Endothelial cell of umbilical vein (primary cell): ENCODE measurements around the gene UPF1. TPM values are rescaled to one million over a fixed set of nuclear protein-coding genes. Genes with fewer than 3 reads are reported as not detected.

Experiments
- BruUV-seq: library from RNA; stranded (reverse); fragments of 400-500 nt; replicated peaks from 2 replicates; lab custom pipeline; 2021; lab: Mats Ljungman, UMichigan
- CTCF ChIA-PET: fragments of 300-600, 350-600 bp; sonication (Branson Sonifier 250); formaldehyde crosslinking; loops from one replicate; lab custom pipeline; 2021; ENCODE audit warnings: antibody characterized with exemption, inconsistent platforms; lab: Charles Lee
- POLR2A ChIA-PET: fragments of 300-600, 350-600 bp; sonication (Branson Sonifier 250); formaldehyde crosslinking; loops from one replicate; lab custom pipeline; 2021; ENCODE audit warnings: antibody characterized with exemption, inconsistent platforms; lab: Charles Lee
- DNase-seq: peaks from one replicate; pipeline ENCODE4 v3.0.0-alpha.2; 2011; ENCODE audit warnings: low read depth, low spot score
- FAIRE-seq: peaks from 2 replicates; lab custom pipeline; 2011; peaks lifted over from hg19 to GRCh38; lab: Jason Lieb, UNC
- H2AFZ ChIP-seq: 2 replicates; pipeline ENCODE4 v1.6.0; 2012; ENCODE audit warnings: low read depth, low read length, control low read depth, inconsistent platforms
- H3K27ac ChIP-seq: 2 replicates; pipeline ENCODE4 v1.5.1; 2011; ENCODE audit warnings: low read depth, mild to moderate bottlenecking, control low read depth, low read length, moderate library complexity; ENCODE audit not compliant: insufficient read depth
- H3K27me3 ChIP-seq, 2 experiments: 2 replicates each; pipeline versions ENCODE4 v1.6.0 to v1.6.1; 2011; ENCODE audit warnings: low read length in 2 of 2, mixed read lengths in 1 of 2; ENCODE audit not compliant: control insufficient read depth in 2 of 2, insufficient read depth in 2 of 2
- H3K36me3 ChIP-seq, 2 experiments: 2 replicates in 1 of 2; 3 replicates in 1 of 2; pipeline ENCODE4 v1.5.1; 2011; ENCODE audit warnings: low read length in 2 of 2, mild to moderate bottlenecking in 1 of 2, moderate library complexity in 1 of 2; ENCODE audit not compliant: control insufficient read depth in 2 of 2, insufficient read depth in 2 of 2; ENCODE audit errors: extremely low read depth in 1 of 2
- H3K4me1 ChIP-seq: 3 replicates; pipeline ENCODE4 v1.5.1; 2011; ENCODE audit warnings: mild to moderate bottlenecking, low read length; ENCODE audit not compliant: control insufficient read depth, insufficient read depth; ENCODE audit errors: extremely low read depth
- H3K4me2 ChIP-seq: 2 replicates; pipeline ENCODE4 v1.6.1; 2011; ENCODE audit warnings: low read length, control low read depth, mixed read lengths; ENCODE audit not compliant: insufficient read depth
- H3K4me3 ChIP-seq, 3 experiments: fragments of 200-600 bp in 1 of 3; sonication (generic), shearing (Covaris generic) in 1 of 3; replicated peaks in 1 of 3; 2 replicates each; pipeline ENCODE4 v1.5.1; 2011 to 2016; ENCODE audit warnings: control low read depth in 3 of 3, low read length in 3 of 3, mild to moderate bottlenecking in 2 of 3, inconsistent platforms in 1 of 3, low read depth in 1 of 3, moderate library complexity in 1 of 3; ENCODE audit not compliant: insufficient read depth in 1 of 3
- H3K79me2 ChIP-seq: 2 replicates; pipeline ENCODE4 v1.6.0; 2012; ENCODE audit warnings: low read length, inconsistent platforms; ENCODE audit not compliant: control insufficient read depth, insufficient read depth
- H3K9ac ChIP-seq: replicated peaks from 2 replicates; pipeline ENCODE3; 2011; ENCODE audit warnings: low read length, control low read depth; ENCODE audit not compliant: insufficient read depth; ENCODE audit errors: extremely low read depth
- H3K9me1 ChIP-seq: replicated peaks from 3 replicates; pipeline ENCODE4 v1.6.0; 2011; ENCODE audit warnings: mild to moderate bottlenecking, low read length; ENCODE audit not compliant: control insufficient read depth, insufficient read depth; ENCODE audit errors: extremely low read depth
- H3K9me3 ChIP-seq: replicated peaks from 2 replicates; pipeline ENCODE4 v1.5.1; 2012; ENCODE audit warnings: low read length, inconsistent platforms; ENCODE audit not compliant: control insufficient read depth, insufficient read depth
- H4K20me1 ChIP-seq: replicated peaks from 2 replicates; pipeline ENCODE3; 2011; ENCODE audit warnings: mild to moderate bottlenecking, low read length; ENCODE audit not compliant: control insufficient read depth, insufficient read depth; ENCODE audit errors: extremely low read depth
- CTCF ChIP-seq, 2 donors: IDR thresholded peaks; 1 replicate in 1 of 2; 2 replicates in 1 of 2; pipeline ENCODE4 v1.5.1; 2011; ENCODE audit warnings: low read length in 2 of 2, mild to moderate bottlenecking in 2 of 2, moderate library complexity in 2 of 2, control low read depth in 1 of 2, inconsistent platforms in 1 of 2, low read depth in 1 of 2; ENCODE audit not compliant: insufficient read depth in 1 of 2; ENCODE audit errors: extremely low read depth in 1 of 2
- EZH2 ChIP-seq: IDR thresholded peaks from 2 replicates; pipeline ENCODE4 v1.6.1; 2012; ENCODE audit warnings: borderline replicate concordance, low read depth, mild to moderate bottlenecking, moderate library complexity, low read length, inconsistent platforms; ENCODE audit not compliant: severe bottlenecking
- FOS ChIP-seq: IDR thresholded peaks from 2 replicates; pipeline ENCODE4 v1.6.1; 2011; ENCODE audit warnings: mild to moderate bottlenecking, low read length, moderate library complexity, borderline replicate concordance; ENCODE audit not compliant: insufficient read depth
- GATA2 ChIP-seq: IDR thresholded peaks from 2 replicates; pipeline ENCODE4 v1.7.0; 2011; ENCODE audit warnings: low read depth, mild to moderate bottlenecking, moderate library complexity, mixed read lengths, low read length; ENCODE audit not compliant: insufficient read length, insufficient read depth
- JUN ChIP-seq: IDR thresholded peaks from 2 replicates; pipeline ENCODE4 v1.6.1; 2011; ENCODE audit warnings: borderline replicate concordance, low read depth; ENCODE audit not compliant: insufficient read length, insufficient read depth
- MAX ChIP-seq: IDR thresholded peaks from 2 replicates; pipeline ENCODE4 v1.6.1; 2011; ENCODE audit not compliant: insufficient read depth, insufficient read length
- MYC ChIP-seq: IDR thresholded peaks from one replicate; pipeline ENCODE4 v1.6.1; 2011; ENCODE audit warnings: mild to moderate bottlenecking, low read depth, low read length
- POLR2A ChIP-seq: IDR thresholded peaks from 2 replicates; pipeline ENCODE4 v1.6.1; 2012; ENCODE audit warnings: low read depth, mild to moderate bottlenecking, control low read depth, low read length
- POLR2AphosphoS5 ChIP-seq: IDR thresholded peaks from 2 replicates; pipeline ENCODE4 v1.6.1; 2012; ENCODE audit warnings: low read depth, mild to moderate bottlenecking, control low read depth, low read length, moderate library complexity; ENCODE audit not compliant: insufficient read depth
- dilution Hi-C: fragments of 300-500 bp; cut with MboI; formaldehyde crosslinking; loops from one replicate; pipeline ENCODE4 v1.15.0; 2019; ENCODE audit warnings: low sequenced_read_pairs; ENCODE audit not compliant: extremely low pct_ligation_motif_present
- intact Hi-C: fragments of 100-400 bp; cut with micrococcal nuclease; formaldehyde crosslinking; loops from one replicate; pipeline ENCODE4 v1.10.0; 2022
- polyA plus RNA-seq, 4 experiments: library from polyadenylated mRNA; depleted of rRNA in 3 of 4; stranded (reverse) in 3 of 4; unstranded in 1 of 4; fragments of >200 nt; gene quantifications; 2 replicates each; pipeline versions ENCODE4 v1.2.1 to v1.2.3, GENCODE V29; 2011 to 2012; ENCODE audit warnings: missing spikeins in 1 of 4
- total RNA-seq: library from RNA; stranded (reverse); gene quantifications from 2 replicates; pipeline ENCODE4 v1.2.3, GENCODE V29; 2021

The UPF1 gene
- total and polyA plus RNA-seq, 2 donors (not counting 3 experiments of a cell fraction or from before 2014, with no cell fraction given), result 65.9 to 68.2 TPM

GRCh38 chr19:18796239-18796638 is 35.5 kb upstream of the UPF1 start:
- BruUV-seq, result no TSS peak
- dilution Hi-C loops, result no loop called here
- H3K36me3 ChIP-seq, result no peaks in the 10 kb centered on the region
- TF ChIP-seq MYC, result no peak
- no peak for TF ChIP-seq POLR2AphosphoS5
- no peak for TF ChIP-seq POLR2A
- TF ChIP-seq JUN, result no peak
- no peak for TF ChIP-seq MAX
- TF ChIP-seq EZH2, result no peak
- TF ChIP-seq GATA2, result no peak
- no peak for TF ChIP-seq FOS
- no peak for TF ChIP-seq CTCF (IDR thresholded peaks at IDR 0.05; ENCODE audit: extremely low read depth in 1 of 2, insufficient read depth in 1 of 2, low read depth in 1 of 2, low read length in 2 of 2)
- no peaks in the 10 kb centered on the region for H3K9me3 ChIP-seq
- no peaks in the 10 kb centered on the region for H3K79me2 ChIP-seq
- no peaks in the 10 kb centered on the region for H3K9me1 ChIP-seq
- POLR2A ChIA-PET, result no interaction called here
- no peak overlapping the region for H3K4me2 ChIP-seq
- H3K27me3 ChIP-seq, result peaks cover 19 to 20% of the 10 kb centered on the region in 2 experiments
- CTCF ChIA-PET, result interaction anchor here (0.6 kb wide), 3 partner anchors 17 to 207 kb away, joined by 4 read pairs; no protein-coding TSS in a partner anchor
- no peak overlapping the region for H3K27ac ChIP-seq
- H2AFZ ChIP-seq, result no peak overlapping the region
- H3K9ac ChIP-seq, result no peak overlapping the region
- no peak for FAIRE-seq
- no peaks in the 10 kb centered on the region for H3K4me1 ChIP-seq
- no peak for DNase-seq
- no peaks in the 10 kb centered on the region for H4K20me1 ChIP-seq
- H3K4me3 ChIP-seq, result no peak overlapping the region
- intact Hi-C loops, result no loop called here
